ELF-1 (cell line): ENCODE data around the gene MSI2.

ENCODE experiments used
- DNase-seq: peaks from one replicate; pipeline ENCODE4 v3.0.0-alpha.2; 2016; ENCODE audit warnings: low read depth, low spot score

Gene MSI2

DNA sequence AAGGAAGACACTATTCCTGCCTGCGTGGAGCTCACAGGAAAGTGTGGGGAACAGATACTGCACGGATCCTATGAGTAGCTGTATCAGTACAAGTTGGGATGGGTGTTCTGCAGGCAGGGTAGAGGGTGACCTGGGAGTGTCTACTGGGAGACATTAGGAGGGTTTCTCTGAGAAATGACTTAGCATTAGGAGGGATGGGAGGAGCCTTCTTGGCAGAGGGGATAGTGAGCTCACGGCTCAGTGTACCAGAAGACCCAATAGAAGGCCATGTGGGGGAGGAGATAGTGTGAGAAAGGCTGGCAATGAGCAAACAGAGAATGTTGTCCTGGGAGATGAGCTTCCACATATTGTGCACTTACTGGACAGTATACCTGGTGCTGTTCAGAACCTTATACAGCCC is 109.1 kb downstream of the MSI2 start:
- DNase-seq = no peak

DNA sequence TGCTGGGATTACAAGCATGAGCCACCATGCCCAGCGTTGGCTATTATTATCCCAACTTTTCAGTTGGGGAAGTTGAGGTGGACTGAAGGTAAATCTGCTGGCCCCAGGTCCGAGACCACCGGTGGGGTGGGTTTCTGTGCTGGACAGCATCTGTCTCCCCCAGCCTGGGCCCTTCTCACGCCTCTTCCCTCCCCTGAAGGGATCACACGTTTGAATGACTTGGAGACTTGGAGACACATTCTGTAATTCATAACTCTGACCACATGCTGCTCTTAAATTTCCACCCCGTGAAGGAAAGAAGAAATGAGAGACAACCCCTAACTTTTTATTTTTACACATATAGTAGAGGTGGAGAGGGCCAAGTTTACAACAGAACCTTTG is 109.8 kb downstream of the MSI2 start:
- no peak for DNase-seq

DNA sequence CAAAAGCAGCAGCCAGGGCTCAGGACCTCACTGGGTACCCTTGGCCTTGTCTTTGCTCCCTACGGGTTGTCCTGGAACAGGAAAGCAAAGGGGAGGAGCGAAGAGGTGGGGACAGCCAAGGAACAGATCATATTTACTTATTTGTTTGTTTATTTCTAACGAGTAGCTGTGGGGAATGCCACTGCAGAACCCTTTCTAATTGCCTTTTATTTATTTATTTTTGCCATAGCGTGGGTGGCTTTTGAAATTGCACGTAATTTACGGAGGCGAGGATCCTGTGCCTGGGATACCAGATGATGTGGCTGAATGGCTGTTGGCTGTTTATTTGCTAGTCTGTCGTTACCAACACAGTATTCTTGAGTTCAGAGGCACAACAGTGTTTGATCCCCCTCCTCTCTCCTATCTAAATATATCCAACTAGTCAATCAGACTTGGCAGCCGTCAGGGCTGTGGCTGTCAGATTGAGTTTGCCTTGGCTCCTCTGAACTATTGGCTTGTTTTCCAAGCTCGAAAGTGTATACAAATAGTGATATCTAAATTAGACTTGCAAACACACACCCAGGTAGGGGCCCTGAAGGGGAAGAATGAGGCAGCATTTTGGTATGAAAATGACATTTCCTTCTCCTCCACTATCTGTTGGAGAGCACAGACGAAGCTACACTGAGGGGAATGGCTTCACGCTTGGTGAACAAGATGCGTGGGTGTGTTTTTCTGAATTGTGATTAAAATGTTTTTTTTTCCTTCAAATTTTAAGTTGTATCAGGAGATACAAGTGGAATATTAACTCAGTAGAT is 110.4 kb downstream of the MSI2 start:
- no peak for DNase-seq

DNA sequence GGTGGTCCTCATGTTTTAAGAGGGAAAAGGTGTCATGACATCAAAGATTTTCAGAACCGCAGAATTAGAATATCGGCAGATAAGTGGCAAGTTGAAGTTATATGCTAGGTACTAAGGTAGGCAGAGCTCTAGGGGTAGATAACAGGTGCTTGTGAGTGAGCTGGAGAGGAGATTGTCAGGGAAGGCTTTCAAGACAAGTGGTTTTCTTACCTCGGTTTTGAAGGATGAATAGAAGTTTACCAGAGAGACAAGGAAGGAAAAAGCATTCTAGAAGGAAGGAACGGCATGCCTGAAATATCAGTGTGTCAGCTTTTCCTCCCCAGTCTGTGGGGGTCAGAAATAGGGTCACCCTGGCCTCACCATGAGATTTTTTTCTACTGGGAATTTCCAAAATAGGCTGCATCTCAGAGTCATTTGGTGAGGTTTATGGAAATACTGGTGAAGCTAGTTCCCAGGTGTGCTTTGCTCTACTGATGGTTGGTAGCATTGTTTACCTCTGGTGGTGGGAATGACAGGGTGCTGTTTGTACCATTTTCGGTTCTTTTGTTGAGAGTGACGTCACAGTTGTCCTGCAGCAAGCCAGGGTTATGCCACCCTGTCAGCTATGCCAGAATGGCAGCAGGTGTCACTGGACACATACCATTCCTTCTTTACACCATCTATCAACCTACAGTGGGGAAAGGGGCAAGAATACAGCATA is 112.5 kb downstream of the MSI2 start:
- no peak for DNase-seq

DNA sequence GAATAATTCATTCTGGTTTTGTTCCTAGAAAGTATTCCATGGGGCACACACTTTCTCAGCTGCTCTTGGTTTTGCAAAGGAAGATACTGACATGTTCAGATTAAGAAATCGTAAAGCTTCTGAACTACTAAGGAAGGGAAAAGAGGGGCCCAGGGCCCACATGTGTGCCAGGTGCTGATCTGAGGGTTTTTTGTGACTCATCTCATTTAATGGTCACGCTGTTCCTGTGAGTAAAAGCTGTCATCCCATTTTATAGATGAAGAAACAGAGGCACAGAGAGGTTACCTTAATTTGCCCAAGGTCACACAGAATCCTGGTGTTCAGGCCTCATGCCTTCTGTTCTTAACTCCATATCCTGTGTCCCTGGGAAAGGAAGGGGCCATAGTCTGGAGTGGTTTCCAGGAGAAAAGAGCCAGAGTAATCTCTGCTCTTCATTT is 113.2 kb downstream of the MSI2 start:
- no peak for DNase-seq

DNA sequence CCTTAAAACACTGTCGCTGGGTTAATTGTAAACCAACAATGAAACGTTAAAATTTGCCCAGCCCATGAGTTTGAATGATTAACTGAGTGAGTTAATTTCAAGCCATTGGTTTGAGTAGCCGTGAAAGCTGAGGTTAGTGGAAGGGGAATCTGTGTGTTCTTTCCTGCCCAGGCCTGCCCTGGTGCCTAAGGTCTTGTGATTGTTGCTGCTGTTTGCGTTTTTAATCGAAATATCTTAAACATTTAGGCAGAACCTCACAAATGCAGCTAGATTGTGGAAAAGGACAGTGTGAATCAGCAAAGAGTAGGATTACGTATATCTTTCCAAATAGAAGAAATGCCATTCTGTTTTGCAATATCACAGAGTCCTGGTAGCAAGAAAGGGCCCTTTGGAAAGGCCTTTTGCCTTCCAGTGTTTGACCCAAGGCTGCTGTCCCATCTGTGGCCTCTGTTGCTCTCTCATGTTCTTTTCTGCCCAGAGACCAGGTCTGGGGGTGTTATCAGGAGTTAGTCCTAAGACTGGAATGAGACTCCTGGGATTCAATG is 113.8 kb downstream of the MSI2 start:
- DNase-seq = no peak

DNA sequence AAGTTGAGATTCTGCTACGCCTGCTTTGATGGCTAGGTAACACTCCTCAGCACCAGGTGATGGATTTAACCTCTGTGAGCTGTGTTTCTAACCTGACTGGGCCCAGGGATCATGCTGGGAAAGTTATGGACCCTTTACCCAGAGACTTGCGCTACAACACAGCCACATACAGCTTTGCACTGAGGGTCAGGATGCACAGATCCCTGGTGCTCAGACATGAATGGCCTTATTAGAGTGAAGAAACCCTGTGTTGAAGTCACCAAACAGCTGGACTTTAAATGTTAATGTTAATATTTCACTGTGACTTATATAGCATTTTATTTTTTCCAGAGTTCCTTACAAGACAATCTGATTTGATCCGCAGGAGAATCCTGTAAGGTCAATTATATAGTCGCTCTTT is 114.3 kb downstream of the MSI2 start:
- no peak for DNase-seq

DNA sequence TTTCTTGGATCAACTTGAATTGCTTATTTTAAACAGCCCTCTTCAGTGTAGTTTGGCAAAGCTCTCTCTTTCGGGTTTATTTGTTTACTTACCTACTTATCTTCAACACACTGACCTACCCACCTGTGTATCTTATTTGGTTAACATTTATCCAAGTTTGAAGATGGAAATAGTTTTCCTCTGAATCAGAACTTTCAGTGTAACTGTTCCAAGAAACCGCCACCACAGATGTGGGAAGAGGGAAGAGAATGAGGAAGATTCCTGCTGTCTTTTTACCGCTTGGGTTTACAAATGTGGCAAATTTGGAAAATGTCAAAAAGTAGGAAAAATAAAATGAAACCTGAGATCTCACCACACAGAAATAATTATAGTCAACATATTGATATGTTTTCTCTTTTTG is 115.8 kb downstream of the MSI2 start:
- DNase-seq = no peak

DNA sequence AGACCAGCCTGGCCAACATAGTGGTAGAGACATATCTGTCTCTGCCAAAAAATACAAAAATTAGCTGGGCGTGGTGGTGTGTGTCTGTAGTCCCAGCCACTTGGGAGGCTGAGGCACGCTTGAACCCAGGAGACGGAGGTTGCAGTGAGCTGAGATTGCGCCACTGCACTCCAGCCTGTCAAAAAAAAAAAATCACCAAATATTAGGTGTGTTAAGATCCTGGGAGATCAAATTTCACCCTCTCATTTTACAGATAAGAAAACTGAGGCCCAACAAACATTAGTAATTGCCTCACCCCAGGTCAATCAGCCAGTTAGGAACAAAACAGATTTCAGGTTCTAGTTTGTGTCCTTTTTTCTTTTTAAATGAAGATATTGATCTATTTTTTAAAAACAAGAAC is 116.7 kb downstream of the MSI2 start:
- no peak for DNase-seq

DNA sequence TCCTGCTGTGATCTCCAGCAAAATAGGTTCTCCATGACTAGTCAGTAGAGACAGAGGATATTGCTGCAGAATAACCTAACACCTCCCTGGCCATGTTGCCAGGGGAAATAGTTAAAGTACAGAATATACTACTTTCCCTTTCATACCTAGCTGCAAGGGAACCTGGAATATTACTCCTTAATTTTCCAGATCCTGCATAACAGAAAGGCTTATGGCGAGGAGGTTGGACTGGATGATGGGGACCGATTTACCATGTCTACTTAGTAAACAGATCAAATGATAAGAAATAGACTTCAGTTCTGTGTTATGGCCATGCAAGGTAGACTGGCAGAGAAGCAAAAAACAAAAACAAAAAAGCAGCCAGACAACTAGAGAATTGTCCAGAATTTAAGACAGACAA is 117.4 kb downstream of the MSI2 start:
- DNase-seq = no peak

DNA sequence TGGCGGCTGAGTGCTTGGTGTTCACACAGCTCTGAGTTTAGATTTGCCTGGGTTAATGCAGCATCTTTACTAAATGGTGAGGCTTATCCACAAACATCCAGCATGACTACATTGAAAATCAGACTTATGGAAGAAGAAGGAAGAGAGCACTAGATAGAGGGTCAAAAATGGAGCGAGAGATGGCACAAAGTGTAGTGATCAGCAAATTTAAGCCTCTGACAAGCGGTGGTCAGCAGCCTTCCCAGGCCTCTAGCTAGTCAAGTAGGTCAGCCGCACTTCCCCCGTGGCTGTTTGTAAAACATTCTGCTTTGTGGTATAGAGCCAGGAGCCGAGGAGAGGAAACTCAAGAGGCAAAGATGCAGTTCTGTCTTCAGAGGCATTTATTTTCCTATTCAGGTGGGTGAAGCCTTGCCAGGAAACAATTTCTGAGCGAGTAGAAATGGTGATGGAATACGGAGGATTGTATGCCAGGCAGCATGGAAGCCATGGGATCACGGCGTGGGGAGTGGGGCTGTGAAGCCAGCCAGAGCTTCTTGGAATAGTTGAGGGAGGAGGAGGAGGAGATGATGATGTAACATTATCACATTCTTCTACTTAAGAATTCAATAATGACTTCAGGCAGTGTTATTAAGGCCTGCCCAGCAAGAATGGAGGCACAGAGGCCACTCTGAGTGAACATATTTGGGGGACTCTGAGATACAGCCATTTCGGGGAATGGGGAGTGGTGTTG is 118.9 kb downstream of the MSI2 start:
- no peak for DNase-seq

DNA sequence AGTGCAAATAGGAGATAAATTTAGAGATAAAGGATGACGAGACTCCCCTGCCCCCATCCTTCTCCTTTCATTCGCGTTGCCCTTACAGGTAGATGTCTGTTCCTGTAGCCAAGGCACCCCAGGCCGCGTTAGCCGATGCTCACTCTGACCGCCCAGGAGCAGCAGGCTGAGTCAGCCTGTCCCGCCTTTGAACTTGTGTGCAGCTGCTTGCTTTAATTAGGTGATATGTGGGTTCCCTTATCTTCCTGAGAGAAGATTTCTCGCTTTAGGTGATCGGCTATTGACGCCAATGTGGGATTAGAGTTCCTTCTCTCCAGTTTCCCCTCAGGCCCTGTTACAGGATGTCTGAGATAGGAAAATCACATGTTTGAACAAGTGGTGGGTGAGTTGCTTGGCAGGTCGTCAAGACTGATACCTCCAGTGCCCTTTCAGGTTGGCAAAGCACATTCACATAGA is 119.5 kb downstream of the MSI2 start:
- DNase-seq = no peak

DNA sequence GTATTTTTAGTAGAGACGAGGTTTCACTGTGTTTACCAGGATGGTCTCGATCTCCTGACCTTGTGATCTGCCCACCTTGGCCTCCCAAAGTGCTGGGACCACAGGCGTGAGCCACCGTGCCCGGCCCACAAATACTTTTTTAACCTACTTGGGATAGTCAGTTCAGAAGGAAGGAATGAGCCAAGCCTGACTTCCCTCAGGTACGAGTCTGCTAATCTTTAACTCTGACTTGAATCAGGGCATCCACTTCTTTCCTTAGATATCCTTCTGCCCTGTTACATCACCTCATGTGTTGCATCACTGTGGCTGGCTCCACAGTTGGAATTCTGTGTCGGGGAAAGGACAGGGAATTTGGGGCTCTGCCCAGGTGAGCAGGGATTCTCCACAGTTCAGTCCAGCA is 120.8 kb downstream of the MSI2 start:
- DNase-seq = no peak

DNA sequence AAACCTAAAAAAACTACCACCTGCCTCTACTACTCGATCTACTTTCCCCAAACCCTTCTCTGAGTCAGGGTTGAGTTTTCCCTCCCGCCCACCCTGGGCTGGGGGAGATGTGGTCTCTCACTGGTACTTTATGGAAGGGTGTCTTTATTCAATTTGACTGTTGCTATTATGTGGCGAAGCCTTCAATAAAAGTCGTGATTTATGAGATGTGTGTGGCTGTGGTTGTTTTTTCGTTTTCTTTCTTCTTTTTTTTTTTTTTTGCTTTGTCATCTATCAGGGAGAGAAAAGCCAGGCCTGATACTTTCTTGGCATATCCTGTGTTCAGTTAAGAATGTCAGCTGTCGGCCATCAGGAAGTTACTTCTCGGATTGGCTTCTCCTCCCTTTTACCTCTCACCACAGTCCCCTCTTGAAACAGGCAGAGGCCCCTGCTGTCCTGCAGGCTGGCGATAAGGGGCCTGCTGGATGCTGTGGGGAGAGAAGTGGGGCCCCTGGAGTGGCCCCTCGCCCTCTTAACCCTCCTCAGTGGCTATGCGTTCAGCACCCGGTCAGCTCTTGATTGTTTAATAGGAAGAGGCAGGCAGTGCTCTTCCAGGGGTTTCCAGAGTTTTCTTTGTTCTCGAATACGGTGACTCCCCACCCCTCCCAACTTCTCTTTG is 123.0 kb downstream of the MSI2 start:
- peak; percentile 49 for DNase-seq

DNA sequence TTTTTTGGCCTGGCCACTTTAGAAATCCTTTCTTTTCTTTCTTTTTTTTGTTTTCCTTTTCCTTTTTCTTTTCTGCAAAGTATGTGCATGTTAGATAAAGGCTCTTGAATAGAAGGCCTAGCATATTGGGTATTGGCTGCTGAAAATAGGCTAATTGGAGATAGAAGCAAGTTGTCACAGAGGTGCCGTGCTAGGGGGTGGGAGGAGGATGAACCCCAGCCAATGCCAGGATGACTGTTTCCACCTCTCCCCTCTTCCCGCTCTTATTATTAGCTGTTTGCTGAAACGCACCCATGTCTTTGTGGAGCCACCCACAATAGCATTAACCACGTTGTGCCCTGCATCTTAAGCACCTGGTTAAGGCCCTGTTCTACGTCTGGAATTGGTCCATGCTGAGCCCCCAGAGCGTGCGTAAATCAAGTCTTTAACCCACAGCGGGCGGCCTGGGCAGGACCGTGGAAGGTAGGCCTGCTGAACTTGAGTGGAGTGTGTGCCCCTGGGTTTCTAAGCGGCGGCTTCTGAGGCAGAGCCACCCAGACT is 123.6 kb downstream of the MSI2 start:
- DNase-seq = no peak

DNA sequence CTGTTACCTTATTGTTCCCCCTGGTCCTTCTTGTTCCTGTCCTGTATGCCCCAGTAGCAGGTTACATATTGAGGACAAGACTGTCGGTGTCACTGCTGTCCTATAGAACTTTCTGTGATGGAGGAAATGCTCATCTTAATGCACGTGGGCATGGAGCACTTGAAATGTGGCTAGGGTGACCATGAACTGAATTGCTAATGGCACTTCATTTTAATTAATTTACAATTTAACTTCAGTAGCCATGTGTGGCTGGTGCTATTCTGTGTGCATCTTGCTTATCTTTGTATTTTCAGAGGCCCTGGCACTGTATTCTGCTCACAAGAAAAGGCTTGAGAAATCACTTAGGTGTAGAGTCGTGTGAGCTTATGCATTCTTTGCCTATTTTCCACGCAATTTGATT is 125.2 kb downstream of the MSI2 start:
- DNase-seq = no peak

DNA sequence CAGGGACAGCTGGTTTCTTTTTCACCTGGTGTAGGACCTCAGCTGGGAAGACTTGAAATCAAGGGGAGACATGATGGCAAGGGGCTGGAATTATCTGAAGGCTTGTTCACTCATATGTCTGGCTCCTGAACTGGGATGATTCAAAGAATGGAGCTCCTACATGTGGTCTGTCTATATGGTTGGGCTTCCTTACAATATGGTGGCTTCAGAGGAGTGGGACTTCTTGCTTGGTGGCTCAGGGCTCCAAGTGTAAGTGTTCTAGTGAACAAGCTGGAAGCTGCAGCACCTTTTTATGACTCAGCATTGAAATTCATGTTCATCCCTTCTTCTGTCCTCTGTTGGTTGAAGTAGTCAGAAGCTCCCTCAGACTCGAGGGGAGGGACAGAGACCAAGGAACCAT is 127.9 kb downstream of the MSI2 start:
- DNase-seq = no peak

DNA sequence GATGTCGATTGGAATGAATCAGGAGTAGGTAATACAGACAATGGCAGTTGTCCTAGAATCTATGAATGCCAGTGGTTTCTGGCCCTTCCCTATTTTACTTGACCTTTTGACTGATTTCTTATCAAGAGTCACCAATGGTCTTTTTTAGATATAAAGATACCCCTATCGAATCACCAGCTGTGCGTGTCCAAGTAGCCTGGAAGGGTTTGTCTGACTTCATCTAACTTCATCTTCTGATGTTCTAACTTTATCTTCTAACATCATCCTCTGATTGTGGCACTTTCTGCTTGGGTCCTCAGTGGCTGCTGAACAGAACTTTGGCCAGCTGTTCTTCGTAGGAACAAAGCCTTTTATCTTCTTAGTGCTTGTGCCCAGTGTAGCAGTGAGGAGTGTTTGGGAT is 129.7 kb downstream of the MSI2 start:
- no peak for DNase-seq

DNA sequence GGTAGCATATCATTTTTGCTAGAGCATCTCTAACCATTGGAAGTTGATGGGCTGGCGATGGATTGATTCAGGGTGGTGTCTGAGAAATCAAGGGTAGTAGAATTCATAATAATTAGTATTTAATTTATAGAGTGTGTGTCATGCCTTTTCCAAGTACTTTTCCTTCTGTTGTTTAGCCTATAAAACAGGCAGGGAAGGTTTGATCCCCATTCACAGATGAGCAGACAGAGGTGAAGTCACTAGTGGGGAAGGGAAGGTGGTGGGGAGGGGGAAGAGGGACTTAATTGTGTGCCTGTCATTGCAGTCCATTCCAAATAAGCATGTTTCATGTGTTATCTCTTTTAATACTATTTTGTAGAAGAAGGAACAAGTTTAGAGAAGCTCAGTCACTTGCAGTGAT is 131.3 kb downstream of the MSI2 start:
- no peak for DNase-seq

DNA sequence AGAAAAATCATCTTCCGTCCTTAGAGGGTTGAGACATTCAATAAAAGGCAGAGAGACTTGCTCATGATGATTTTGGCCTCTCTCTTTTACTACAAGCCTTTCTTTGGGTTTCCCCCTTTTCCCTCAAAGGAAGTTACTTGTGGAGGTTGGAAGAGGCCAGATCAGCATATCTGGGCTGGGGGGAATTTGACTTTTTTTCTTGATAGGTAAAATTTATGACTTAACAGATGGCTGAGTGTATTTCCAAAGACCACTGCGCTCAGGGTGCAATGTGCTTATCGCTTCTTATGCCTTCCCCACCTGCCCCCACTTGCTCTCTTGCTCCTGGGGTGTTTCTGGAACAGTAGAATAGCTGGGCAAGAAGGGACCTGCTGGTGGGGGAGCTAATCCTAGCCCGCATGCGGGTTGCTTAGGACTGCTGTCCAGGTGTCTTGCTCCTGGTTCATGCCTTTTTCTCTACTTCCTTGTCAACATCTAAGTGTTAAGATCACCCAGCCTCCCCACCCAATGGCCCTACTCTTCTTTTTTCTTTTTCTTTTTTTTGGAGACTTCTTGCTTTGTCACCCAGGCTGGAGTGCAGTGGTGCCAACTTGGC is 131.9 kb downstream of the MSI2 start:
- no peak for DNase-seq

DNA sequence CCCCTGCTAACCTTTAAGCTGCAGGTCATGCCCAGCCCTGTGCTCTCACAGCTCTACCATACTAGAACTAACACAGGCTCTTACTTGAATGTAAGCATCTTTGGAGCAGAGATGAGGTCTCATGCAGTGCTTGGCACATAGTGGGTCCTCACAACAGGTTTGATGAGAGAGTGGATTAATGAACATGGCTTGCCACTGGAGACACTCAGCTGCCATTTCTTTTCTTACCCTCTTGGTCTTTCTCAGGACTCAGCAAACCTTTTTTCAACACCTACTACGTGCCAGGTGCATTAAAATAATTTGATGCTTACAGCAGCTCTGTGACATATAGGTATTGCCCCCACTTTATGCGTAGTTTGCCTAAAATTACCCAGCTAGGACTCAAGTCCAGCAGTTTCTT is 133.2 kb downstream of the MSI2 start:
- no peak for DNase-seq
